Mesothelial cell of epicardium (in vitro differentiated cells): ENCODE data around the gene ABCA4. TPM values are rescaled to one million over a fixed set of nuclear protein-coding genes. Genes with fewer than 3 reads are reported as not detected.

Experiments
- DNase-seq, 2 experiments: peaks; one replicate each; pipeline ENCODE4 v3.0.0; 2021; ENCODE audit warnings: low spot score in 2 of 2; ENCODE audit not compliant: unreplicated experiment in 2 of 2
- H3K27ac Mint-ChIP-seq: 2 replicates; pipeline ENCODE4 v1.8.0; 2021; ENCODE audit warnings: mixed read lengths
- H3K27me3 Mint-ChIP-seq: 2 replicates; pipeline ENCODE4 v1.8.0; 2021; ENCODE audit warnings: low read depth, mixed read lengths
- H3K36me3 Mint-ChIP-seq: 2 replicates; pipeline ENCODE4 v1.8.0; 2021; ENCODE audit warnings: mixed read lengths
- H3K4me1 Mint-ChIP-seq: 2 replicates; pipeline ENCODE4 v1.8.0; 2021; ENCODE audit warnings: mixed read lengths
- H3K4me3 Mint-ChIP-seq: 2 replicates; pipeline ENCODE4 v1.8.0; 2021; ENCODE audit warnings: mild to moderate bottlenecking, moderate library complexity, mixed read lengths
- H3K9me3 Mint-ChIP-seq: 2 replicates; pipeline ENCODE4 v1.8.0; 2021; ENCODE audit warnings: mixed read lengths
- CTCF ChIP-seq: fragments of 200-600 bp; sonication (generic); IDR thresholded peaks from one replicate; pipeline ENCODE4 v1.5.0; 2021; ENCODE audit warnings: antibody characterized with exemption; ENCODE audit not compliant: unreplicated experiment
- total RNA-seq: library from RNA; stranded (reverse); gene quantifications from 3 replicates; pipeline ENCODE4 v1.2.1, GENCODE V29; 2021

The ABCA4 gene
- total RNA-seq, 1 donor from 2014 or later, result 14.5 TPM

- no peak for TF ChIP-seq CTCF
- Mint-ChIP-seq H3K27ac (no peak overlapping the region), H3K36me3 (no peaks in the 10 kb centered on the region), H3K9me3 (no peaks in the 10 kb centered on the region), H3K4me3 (no peak overlapping the region), H3K4me1 (no peaks in the 10 kb centered on the region), H3K27me3 (no peaks in the 10 kb centered on the region)
- DNase-seq, result no peak
Observed at GRCh38 chr1:93972341-93972740, 148.6 kb downstream of the ABCA4 start.

- H3K4me3 Mint-ChIP-seq, result no peak overlapping the region
- no peak for TF ChIP-seq CTCF
- H3K27ac Mint-ChIP-seq, result no peak overlapping the region
- H3K4me1 Mint-ChIP-seq, result no peaks in the 10 kb centered on the region
- no peak for DNase-seq
- H3K9me3 Mint-ChIP-seq, result no peaks in the 10 kb centered on the region
- H3K36me3 Mint-ChIP-seq, result no peaks in the 10 kb centered on the region
- no peaks in the 10 kb centered on the region for H3K27me3 Mint-ChIP-seq
Observed at GRCh38 chr1:93969887-93970286, 151.1 kb downstream of the ABCA4 start.

GRCh38 chr1:93969371-93969770 lies 151.6 kb downstream of the ABCA4 start:
- no peak overlapping the region for H3K27ac Mint-ChIP-seq
- no peaks in the 10 kb centered on the region for H3K9me3 Mint-ChIP-seq
- no peaks in the 10 kb centered on the region for H3K36me3 Mint-ChIP-seq
- no peak overlapping the region for H3K4me3 Mint-ChIP-seq
- no peaks in the 10 kb centered on the region for H3K4me1 Mint-ChIP-seq
- H3K27me3 Mint-ChIP-seq, result no peaks in the 10 kb centered on the region
- no peak for DNase-seq
- TF ChIP-seq CTCF, result no peak

GRCh38 chr1:93967306-93967705 lies 153.6 kb downstream of the ABCA4 start:
- DNase-seq, result no peak

GRCh38 chr1:93965888-93966287 lies 155.1 kb downstream of the ABCA4 start:
- Mint-ChIP-seq H3K4me3 (no peak overlapping the region), H3K4me1 (peaks cover 8% of the 10 kb centered on the region), H3K27ac (no peak overlapping the region), H3K36me3 (no peaks in the 10 kb centered on the region), H3K9me3 (no peaks in the 10 kb centered on the region), H3K27me3 (no peaks in the 10 kb centered on the region)
- no peak for DNase-seq
- TF ChIP-seq CTCF, result no peak

More at GRCh38 chr1:93967306-93967705, 153.6 kb downstream of the ABCA4 start:
- no peak for TF ChIP-seq CTCF
- Mint-ChIP-seq H3K4me1 (no peaks in the 10 kb centered on the region), H3K27ac (no peak overlapping the region), H3K9me3 (no peaks in the 10 kb centered on the region), H3K4me3 (no peak overlapping the region), H3K27me3 (no peaks in the 10 kb centered on the region), H3K36me3 (no peaks in the 10 kb centered on the region)

- Mint-ChIP-seq H3K9me3 (no peaks in the 10 kb centered on the region), H3K4me3 (no peak overlapping the region), H3K27ac (no peak overlapping the region), H3K27me3 (no peaks in the 10 kb centered on the region), H3K36me3 (no peaks in the 10 kb centered on the region), H3K4me1 (peaks cover 14% of the 10 kb centered on the region)
- DNase-seq, result no peak
- TF ChIP-seq CTCF, result no peak
Observed at GRCh38 chr1:93965256-93965655, 155.7 kb downstream of the ABCA4 start.
